ENCODE results near the gene ERBIN.

- no peak for TF ChIP-seq TAF1 (IDR thresholded peaks at IDR 0.05; ENCODE audit: borderline replicate concordance, low read depth, low read length)
- TF ChIP-seq POLR2A (IDR thresholded peaks at IDR 0.05; ENCODE audit: low read depth, low read length), result no peak
- no peak for TF ChIP-seq RFX5 (IDR thresholded peaks at IDR 0.05; ENCODE audit: low read depth, low read length)
- no peak for TF ChIP-seq IKZF1 (conservative IDR thresholded peaks at IDR 0.05)
- no peak for TF ChIP-seq CTCF (IDR thresholded peaks at IDR 0.05 in 2 of 3, conservative IDR thresholded peaks at IDR 0.05 in 1 of 3; ENCODE audit: control insufficient read depth in 2 of 3, extremely low read depth in 1 of 3, insufficient read depth in 1 of 3, low read depth in 3 of 3, low read length in 3 of 3)
- no peak for TF ChIP-seq SUPT20H (IDR thresholded peaks at IDR 0.05; ENCODE audit: borderline replicate concordance, control insufficient read depth, low read depth, low read length)
- TF ChIP-seq ZNF24 (IDR thresholded peaks at IDR 0.05), result no peak
- TF ChIP-seq KDM1A (IDR thresholded peaks at IDR 0.05; ENCODE audit: borderline replicate concordance), result no peak
Observed at GRCh38 chr5:65943771-65944170, 17.4 kb downstream of the ERBIN start.

Data from GM12878 (cell line).